Liver (tissue), 3 donors: ENCODE data around the gene SETD7.

Experiments used
- ATF3 ChIP-seq: IDR thresholded peaks from 2 replicates; pipeline ENCODE4 v1.6.1; 2016; ENCODE audit warnings: antibody characterized with exemption
- CTCF ChIP-seq: fragments of 150-350 bp; IDR thresholded peaks from 2 replicates; pipeline ENCODE4 v1.5.1; 2017; ENCODE audit warnings: improper control_type of control experiment, low read depth, low read length; ENCODE audit not compliant: missing input control
- FOXA2 ChIP-seq: IDR thresholded peaks from 2 replicates; pipeline ENCODE4 v1.6.1; 2016; ENCODE audit warnings: antibody characterized with exemption
- HNF4A ChIP-seq, 2 donors: conservative IDR thresholded peaks; 2 replicates each; pipeline ENCODE4 v1.6.1; 2016; ENCODE audit warnings: antibody characterized with exemption in 2 of 2, mild to moderate bottlenecking in 2 of 2
- HNF4G ChIP-seq: IDR thresholded peaks from 2 replicates; pipeline ENCODE4 v1.6.1; 2016; ENCODE audit warnings: antibody characterized with exemption
- MAX ChIP-seq: IDR thresholded peaks from 2 replicates; pipeline ENCODE4 v1.6.1; 2016; ENCODE audit warnings: antibody characterized with exemption
- RAD21 ChIP-seq, 2 donors: IDR thresholded peaks; 2 replicates each; pipeline ENCODE4 v1.6.1; 2016; ENCODE audit warnings: antibody characterized with exemption in 2 of 2, mild to moderate bottlenecking in 2 of 2
- REST ChIP-seq: IDR thresholded peaks from 2 replicates; pipeline ENCODE4 v1.6.1; 2016; ENCODE audit warnings: antibody characterized with exemption, mild to moderate bottlenecking
- RXRA ChIP-seq, 2 donors: IDR thresholded peaks; 2 replicates each; pipeline ENCODE4 v1.6.1; 2017 to 2018; ENCODE audit warnings: antibody characterized with exemption in 2 of 2, mild to moderate bottlenecking in 1 of 2
- TAF1 ChIP-seq: conservative IDR thresholded peaks from 2 replicates; pipeline ENCODE4 v1.6.1; 2016; ENCODE audit warnings: antibody characterized with exemption, mild to moderate bottlenecking
- ZBTB33 ChIP-seq: IDR thresholded peaks from 2 replicates; pipeline ENCODE4 v1.6.1; 2016; ENCODE audit warnings: antibody characterized with exemption
- donor health status: healthy.
- donor health status: healthy.

GRCh38 chr4:139453371-139454110 is 102.5 kb downstream of the SETD7 start:
- TF ChIP-seq MAX (peak; percentile 38), CTCF (no peak), RAD21 (IDR thresholded peaks at IDR 0.05) (no peak), TAF1 (peak; percentile 55), RXRA (IDR thresholded peaks at IDR 0.05) (peak in 1 of 2 donors; percentile 23), ZBTB33 (peak; percentile 99), REST (peak; percentile 71), HNF4G (no peak), FOXA2 (no peak), ATF3 (no peak), HNF4A (conservative IDR thresholded peaks at IDR 0.05) (peak; percentile 43 to 67)
